Stomach (tissue), 9 donors: ENCODE data around the gene JAK1. TPM values are rescaled to one million over a fixed set of nuclear protein-coding genes. Genes with fewer than 3 reads are reported as not detected.
"Not testable (repeated sequence)": the region's sequence is repeated elsewhere in the genome, so short reads cannot be mapped to it uniquely, and the experiment has no call there.

ENCODE experiments used
- DNase-seq, 2 donors: peaks; one replicate each; pipeline versions ENCODE4 v3.0.0 to v3.0.0-alpha.2; 2013 to 2019
- H3K27ac ChIP-seq, 5 donors: fragments of 200-600 bp in 4 of 5; sonication (generic) in 4 of 5; one replicate each; pipeline ENCODE4 v1.5.1; 2013 to 2019; ENCODE audit warnings: mild to moderate bottlenecking in 1 of 5, moderate library complexity in 1 of 5
- H3K27me3 ChIP-seq, 3 donors: fragments of 200-600 bp; sonication (generic); one replicate each; pipeline ENCODE4 v1.5.1; 2017 to 2019; ENCODE audit warnings: mixed run types in 1 of 3
- H3K36me3 ChIP-seq, 4 donors: fragments of 200-600 bp; sonication (generic); 1 replicate in 3 of 4; 2 replicates in 1 of 4; pipeline ENCODE4 v1.5.1; 2016 to 2019
- H3K4me1 ChIP-seq, 4 donors: fragments of 200-600 bp; sonication (generic); one replicate each; pipeline ENCODE4 v1.5.1; 2016 to 2019
- H3K4me3 ChIP-seq, 4 donors: fragments of 200-600 bp; sonication (generic) in 3 of 4; one replicate each; pipeline ENCODE4 v1.5.1; 2016 to 2019; ENCODE audit warnings: mild to moderate bottlenecking in 1 of 4
- H3K9me3 ChIP-seq, 4 donors: fragments of 200-600 bp; sonication (generic); one replicate each; pipeline ENCODE4 v1.5.1; 2016 to 2019
- CTCF ChIP-seq, 7 experiments: fragments of 450-650 bp in 4 of 7; fragments of 200-600 bp in 3 of 7; sonication (generic) in 3 of 7; IDR thresholded peaks; one replicate each; pipeline ENCODE4 v1.5.1; 2016 to 2019; ENCODE audit warnings: antibody characterized with exemption in 7 of 7, control low read depth in 2 of 7, mild to moderate bottlenecking in 1 of 7
- EP300 ChIP-seq: sonication (generic); formaldehyde crosslinking; IDR thresholded peaks from one replicate; pipeline ENCODE4 v1.6.1; 2017; ENCODE audit warnings: antibody characterized with exemption
- POLR2A ChIP-seq, 4 donors: fragments of 450-650 bp; IDR thresholded peaks; one replicate each; pipeline ENCODE4 v1.6.1; 2016; ENCODE audit warnings: antibody characterized with exemption in 4 of 4, control low read depth in 2 of 4, mild to moderate bottlenecking in 1 of 4, moderate library complexity in 1 of 4
- POLR2AphosphoS5 ChIP-seq, 3 donors: sonication (generic); formaldehyde crosslinking; IDR thresholded peaks; one replicate each; pipeline ENCODE4 v1.6.1; 2016; ENCODE audit warnings: antibody characterized with exemption in 3 of 3
- WGBS, 5 donors: extraction: QIAGEN DNeasy Blood & Tissue Kit in 3 of 5; methylation state at CpG; one replicate each; pipeline versions ENCODE4 v1.1.5 to v1.1.7; 2013 to 2018; 5-methylcytosine and 5-hydroxymethylcytosine counted together
- intact Hi-C: fragments of 100-400 bp; cut with DNase I; formaldehyde crosslinking; loops from one replicate; pipeline ENCODE4 v1.15.1; 2023; ENCODE audit warnings: low total_unique reads
- polyA plus RNA-seq, 3 donors: library from polyadenylated mRNA; stranded (reverse); fragments of 200-250 nt; gene quantifications; one replicate each; pipeline ENCODE4 v1.2.3, GENCODE V29; 2013
- total RNA-seq, 5 donors: library from RNA; depleted of rRNA; stranded (reverse); fragments of >200 nt; gene quantifications; one replicate each; pipeline versions ENCODE4 v1.1.0 to v1.2.3, GENCODE V29; 2014 to 2016
- donor health status: healthy with polysubstance abuse.
- donor health status: Bipolar disorder and iron deficiency.
- donor health status: healthy.

Gene JAK1
- total and polyA plus RNA-seq, 8 donors, result 21.3 to 149 (median 77.7) TPM

DNA sequence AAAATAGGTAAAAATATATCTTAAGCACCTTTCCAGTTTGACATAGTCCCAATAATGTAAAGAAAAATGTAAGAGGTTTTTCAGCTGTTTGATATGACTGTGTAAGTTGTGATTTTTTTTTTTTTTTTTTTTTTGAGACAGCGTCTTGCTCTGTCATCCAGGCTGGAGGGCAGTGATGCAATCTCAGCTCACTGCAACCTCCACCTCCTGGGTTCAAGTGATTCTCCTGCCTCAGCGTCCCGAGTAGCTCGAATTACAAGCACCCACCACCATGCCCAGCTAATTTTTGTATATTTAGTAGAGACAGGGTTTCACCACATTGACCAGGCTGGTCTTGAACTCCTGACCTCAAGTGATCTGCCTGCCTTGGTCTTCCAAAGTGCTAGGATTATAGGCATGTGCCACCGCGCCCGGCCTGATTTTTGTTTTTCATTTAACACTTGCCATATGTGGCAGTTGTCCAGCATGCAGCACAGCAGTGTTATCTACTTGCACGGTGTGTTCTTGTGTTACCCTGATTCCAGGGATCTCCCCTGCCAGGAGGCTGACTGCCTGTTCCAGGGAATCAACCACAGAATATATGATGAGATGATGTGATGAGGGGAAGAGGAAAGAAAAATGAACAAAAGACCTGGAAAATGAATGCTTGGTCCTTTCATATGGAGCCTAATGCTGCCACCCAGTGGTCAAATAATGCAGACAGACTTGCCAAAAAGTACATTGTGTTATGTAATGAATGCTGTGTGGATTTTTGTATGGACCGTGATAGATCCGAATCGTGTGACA is 142.5 kb downstream of the JAK1 start:
- Histone ChIP-seq H3K27me3 (no peaks in the 10 kb centered on the region), H3K4me1 (peaks cover 0 to 10% (median 5%) of the 10 kb centered on the region in 4 donors), H3K4me3 (no peak overlapping the region), H3K36me3 (no peaks in the 10 kb centered on the region), H3K9me3 (no peaks in the 10 kb centered on the region), H3K27ac (no peak overlapping the region)
- no peak for TF ChIP-seq POLR2A (IDR thresholded peaks at IDR 0.05)
- TF ChIP-seq EP300, result no peak
- peak in 2 of 3 donors; percentile 19 to 69 for TF ChIP-seq POLR2AphosphoS5 (IDR thresholded peaks at IDR 0.05)
- TF ChIP-seq CTCF (IDR thresholded peaks at IDR 0.05), result peak in 5 of 7 experiments; percentile 73 to 89 (median 78)
- intact Hi-C loops, result loop anchor here (5.0 to 10.0 kb wide), 2 partner anchors 137 to 559 kb away; no protein-coding TSS in a partner anchor
- peak; percentile 75 to 92 for DNase-seq
- 32 to 49% (median 39%) methylated on average over 11 of the region's 11 CpGs for WGBS, 5 donors

DNA sequence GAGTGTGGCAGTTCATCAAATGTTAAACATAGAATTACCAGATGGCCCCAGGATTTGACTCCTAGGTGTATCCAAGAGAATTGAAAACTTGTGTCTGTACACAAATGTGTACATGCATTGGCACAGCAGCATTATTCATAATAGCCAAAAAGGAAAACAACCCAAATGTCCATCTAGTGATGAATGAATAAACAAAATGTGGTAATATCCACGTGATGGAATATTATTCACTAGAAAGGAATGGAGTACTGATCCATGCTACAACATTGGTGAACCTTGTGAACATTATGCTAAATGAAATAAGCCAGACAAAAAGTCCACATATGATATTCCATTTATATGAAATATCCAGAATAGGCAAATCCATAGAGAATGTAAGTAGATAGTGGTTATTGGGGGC is 143.7 kb downstream of the JAK1 start:
- Histone ChIP-seq H3K27me3 (no peaks in the 10 kb centered on the region), H3K36me3 (no peaks in the 10 kb centered on the region), H3K9me3 (no peaks in the 10 kb centered on the region), H3K4me3 (no peak overlapping the region), H3K27ac (no peak overlapping the region), H3K4me1 (peaks cover 0 to 10% (median 5%) of the 10 kb centered on the region in 4 donors)
- DNase-seq, result no peak
- TF ChIP-seq EP300 (no peak), POLR2AphosphoS5 (IDR thresholded peaks at IDR 0.05) (no peak), POLR2A (IDR thresholded peaks at IDR 0.05) (no peak), CTCF (IDR thresholded peaks at IDR 0.05) (no peak)
- 37 to 67% (median 55%) methylated on average over 1 of the region's 1 CpG for WGBS, 5 donors
- intact Hi-C loops, result loop anchor here (5.0 to 10.0 kb wide), 2 partner anchors 135 to 558 kb away; no protein-coding TSS in a partner anchor

GRCh38 chr1:64820572-64820971 is 145.8 kb downstream of the JAK1 start:
- H3K4me1 ChIP-seq, result peaks cover 0 to 10% (median 5%) of the 10 kb centered on the region in 4 donors
- not testable (repeated sequence) for H3K27ac ChIP-seq, H3K9me3 ChIP-seq, H3K4me3 ChIP-seq, DNase-seq, H3K36me3 ChIP-seq, H3K27me3 ChIP-seq
- 89 to 98% (median 97%) methylated on average over 3 of the region's 3 CpGs for WGBS, 5 donors
- intact Hi-C loops, result loop anchor here (5.0 to 10.0 kb wide), 2 partner anchors 133 to 556 kb away; no protein-coding TSS in a partner anchor

DNA sequence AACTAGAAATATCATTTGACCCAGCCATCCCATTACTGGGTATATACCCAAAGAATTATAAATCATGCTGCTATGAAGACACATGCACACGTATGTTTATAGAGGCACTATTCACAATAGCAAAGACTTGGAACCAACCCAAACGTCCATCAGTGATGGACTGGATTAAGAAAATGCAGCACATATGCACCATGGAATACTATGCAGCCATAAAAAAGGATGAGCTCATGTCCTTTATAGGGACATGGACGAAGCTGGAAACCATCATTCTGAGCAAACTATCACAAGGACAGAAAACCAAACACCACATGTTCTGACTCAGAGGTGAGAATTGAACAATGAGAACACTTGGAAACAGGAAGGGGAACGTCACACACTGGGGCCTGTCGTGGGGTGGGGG is 149.0 kb downstream of the JAK1 start:
- H3K27ac ChIP-seq, H3K27me3 ChIP-seq, H3K4me1 ChIP-seq, DNase-seq, intact Hi-C loops, H3K9me3 ChIP-seq, H3K4me3 ChIP-seq: not testable (repeated sequence)
- H3K36me3 ChIP-seq, result peaks cover 0 to 18% (median 8%) of the 10 kb centered on the region in 4 donors
- WGBS, 5 donors, result 90 to 95% (median 92%) methylated on average over 5 of the region's 5 CpGs

DNA sequence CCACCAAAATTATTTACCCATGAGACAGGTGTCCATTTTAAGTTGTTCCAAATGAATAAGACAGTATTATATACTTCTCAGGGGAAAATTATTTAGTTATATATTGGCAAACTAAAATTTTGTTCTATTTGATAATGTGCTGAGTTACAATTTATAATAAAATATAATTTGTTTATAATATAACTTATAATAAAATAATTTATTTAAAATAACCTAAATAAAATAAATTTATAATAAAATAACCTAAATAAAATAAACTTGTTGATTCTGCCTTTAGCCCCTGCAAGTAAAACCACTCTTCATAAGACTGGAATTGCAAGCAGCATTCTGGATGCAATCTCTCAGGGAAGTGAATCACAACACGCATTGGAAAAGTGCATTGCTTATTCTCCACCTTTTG is 151.9 kb downstream of the JAK1 start:
- peaks cover 0 to 18% (median 8%) of the 10 kb centered on the region in 4 donors for H3K36me3 ChIP-seq
- no peaks in the 10 kb centered on the region for H3K9me3 ChIP-seq
- TF ChIP-seq POLR2AphosphoS5 (IDR thresholded peaks at IDR 0.05) (no peak), POLR2A (IDR thresholded peaks at IDR 0.05) (no peak), EP300 (no peak), CTCF (IDR thresholded peaks at IDR 0.05) (no peak)
- H3K4me3 ChIP-seq, result no peak overlapping the region
- no peak for DNase-seq
- H3K4me1 ChIP-seq, result no peaks in the 10 kb centered on the region
- H3K27me3 ChIP-seq, result no peaks in the 10 kb centered on the region
- intact Hi-C loops, result no loop called here
- WGBS, 5 donors, result 96 to 100% (median 97%) methylated on average over 1 of the region's 1 CpG
- H3K27ac ChIP-seq, result no peak overlapping the region
